Progenitor cell of endocrine pancreas (in vitro differentiated cells): ENCODE measurements around the gene BCAS3. TPM values are rescaled to one million over a fixed set of nuclear protein-coding genes. Genes with fewer than 3 reads are reported as not detected.

ENCODE experiments used
- DNase-seq: peaks from one replicate; pipeline ENCODE4 v3.0.0; 2021; ENCODE audit warnings: low spot score; ENCODE audit not compliant: unreplicated experiment
- H3K27ac Mint-ChIP-seq: 2 replicates; pipeline ENCODE4 v1.8.0; 2021; ENCODE audit warnings: mild to moderate bottlenecking, moderate library complexity, mixed read lengths
- H3K27me3 Mint-ChIP-seq: 2 replicates; pipeline ENCODE4 v1.8.0; 2021; ENCODE audit warnings: mixed read lengths
- H3K36me3 Mint-ChIP-seq: 2 replicates; pipeline ENCODE4 v1.8.0; 2022; ENCODE audit warnings: mixed read lengths; ENCODE audit not compliant: insufficient read depth
- H3K4me1 Mint-ChIP-seq: 2 replicates; pipeline ENCODE4 v1.8.0; 2021; ENCODE audit warnings: low read depth, mixed read lengths
- H3K4me3 Mint-ChIP-seq: 2 replicates; pipeline ENCODE4 v1.8.0; 2021; ENCODE audit warnings: low read depth, mild to moderate bottlenecking, moderate library complexity, mixed read lengths
- H3K9me3 Mint-ChIP-seq: 2 replicates; pipeline ENCODE4 v1.8.0; 2021; ENCODE audit warnings: low read depth, mixed read lengths
- total RNA-seq: library from RNA; stranded (reverse); gene quantifications from 2 replicates; pipeline ENCODE4 v1.2.1, GENCODE V29; 2021
- TF ChIP-seq, protein P1 (sequence below): fragments of 200-600 bp; sonication (generic); IDR thresholded peaks from one replicate; pipeline ENCODE4 v1.5.0; 2021; ENCODE audit warnings: antibody characterized with exemption, mild to moderate bottlenecking; ENCODE audit not compliant: unreplicated experiment

BCAS3 gene
- total RNA-seq, 1 donor from 2014 or later: 36.1 TPM

DNA sequence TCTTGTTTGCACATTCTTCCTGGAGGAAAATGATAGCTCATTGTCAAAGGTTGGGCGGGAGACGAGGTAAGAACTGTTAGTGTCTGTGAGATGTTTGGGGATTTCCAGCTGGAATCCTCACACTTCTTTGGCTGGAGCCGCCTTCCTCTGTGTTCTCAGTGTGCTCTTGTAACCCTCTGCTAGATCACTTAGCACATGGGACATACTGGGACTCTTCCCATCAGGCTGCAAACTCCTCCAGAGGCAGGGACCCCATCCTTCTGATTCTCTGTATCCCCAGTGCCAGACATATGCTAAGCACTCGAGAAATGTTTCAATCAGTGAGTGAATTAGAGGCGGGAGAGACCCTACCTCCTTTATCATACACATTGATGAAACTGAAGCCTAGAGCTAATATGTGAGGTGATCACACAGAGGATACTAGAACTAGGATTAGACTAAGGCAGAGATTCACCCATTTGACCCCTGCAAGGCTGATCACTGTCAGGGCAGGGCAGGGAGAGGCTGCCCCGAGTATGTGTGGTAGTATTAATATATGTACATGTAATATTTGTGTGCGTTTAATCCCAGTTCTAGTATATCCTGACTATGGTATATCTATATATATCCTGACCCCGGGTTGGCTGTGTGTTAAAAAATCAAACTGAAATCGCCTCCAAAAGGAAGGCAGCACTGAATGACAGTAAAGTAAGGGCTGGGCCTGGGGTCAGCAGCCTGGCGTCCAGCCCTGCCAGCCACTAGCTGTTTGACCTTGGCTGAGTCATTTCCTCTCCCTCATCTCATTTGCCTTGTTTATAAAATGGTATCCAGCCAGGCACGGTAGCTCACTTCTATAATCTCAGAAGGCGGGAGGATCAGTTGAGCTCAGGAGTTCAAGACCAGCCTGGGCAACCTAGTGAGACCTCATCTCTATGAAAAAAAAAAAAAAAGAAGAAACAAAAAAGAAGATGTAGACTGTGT is 646.5 kb downstream of the BCAS3 start:
- peaks cover 36% of the 10 kb centered on the region for H3K27me3 Mint-ChIP-seq
- H3K36me3 Mint-ChIP-seq: no peaks in the 10 kb centered on the region
- H3K4me1 Mint-ChIP-seq: peaks cover 5% of the 10 kb centered on the region
- DNase-seq: no peak
- H3K9me3 Mint-ChIP-seq: no peaks in the 10 kb centered on the region
- TF ChIP-seq, protein P1, sequence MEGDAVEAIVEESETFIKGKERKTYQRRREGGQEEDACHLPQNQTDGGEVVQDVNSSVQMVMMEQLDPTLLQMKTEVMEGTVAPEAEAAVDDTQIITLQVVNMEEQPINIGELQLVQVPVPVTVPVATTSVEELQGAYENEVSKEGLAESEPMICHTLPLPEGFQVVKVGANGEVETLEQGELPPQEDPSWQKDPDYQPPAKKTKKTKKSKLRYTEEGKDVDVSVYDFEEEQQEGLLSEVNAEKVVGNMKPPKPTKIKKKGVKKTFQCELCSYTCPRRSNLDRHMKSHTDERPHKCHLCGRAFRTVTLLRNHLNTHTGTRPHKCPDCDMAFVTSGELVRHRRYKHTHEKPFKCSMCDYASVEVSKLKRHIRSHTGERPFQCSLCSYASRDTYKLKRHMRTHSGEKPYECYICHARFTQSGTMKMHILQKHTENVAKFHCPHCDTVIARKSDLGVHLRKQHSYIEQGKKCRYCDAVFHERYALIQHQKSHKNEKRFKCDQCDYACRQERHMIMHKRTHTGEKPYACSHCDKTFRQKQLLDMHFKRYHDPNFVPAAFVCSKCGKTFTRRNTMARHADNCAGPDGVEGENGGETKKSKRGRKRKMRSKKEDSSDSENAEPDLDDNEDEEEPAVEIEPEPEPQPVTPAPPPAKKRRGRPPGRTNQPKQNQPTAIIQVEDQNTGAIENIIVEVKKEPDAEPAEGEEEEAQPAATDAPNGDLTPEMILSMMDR: no peak
- H3K27ac Mint-ChIP-seq: no peak overlapping the region
- H3K4me3 Mint-ChIP-seq: no peak overlapping the region

DNA sequence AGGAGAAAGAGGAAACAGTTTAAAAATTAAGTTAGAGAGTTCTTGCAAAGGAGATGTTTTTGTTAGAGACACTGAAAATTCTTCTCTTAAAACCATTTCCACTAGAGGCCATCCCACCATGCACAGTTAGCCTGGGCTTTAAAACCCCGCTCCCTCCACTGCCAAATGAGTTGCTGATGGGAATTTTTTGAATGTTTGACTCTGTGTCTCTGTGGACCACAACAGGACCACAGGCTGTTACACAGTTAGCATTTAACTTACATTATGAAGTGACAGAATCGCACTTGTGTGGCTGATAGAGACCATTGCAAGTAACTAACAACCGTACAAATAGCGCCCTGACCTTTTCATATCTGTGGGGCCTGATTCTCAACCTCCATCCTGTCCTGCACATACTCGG is 647.3 kb downstream of the BCAS3 start:
- H3K4me1 Mint-ChIP-seq: peaks cover 5% of the 10 kb centered on the region
- no peaks in the 10 kb centered on the region for H3K9me3 Mint-ChIP-seq
- no peak overlapping the region for H3K4me3 Mint-ChIP-seq
- no peak for DNase-seq
- TF ChIP-seq, protein P1: no peak
- no peak overlapping the region for H3K27ac Mint-ChIP-seq
- H3K36me3 Mint-ChIP-seq: no peaks in the 10 kb centered on the region
- H3K27me3 Mint-ChIP-seq: peaks cover 36% of the 10 kb centered on the region

DNA sequence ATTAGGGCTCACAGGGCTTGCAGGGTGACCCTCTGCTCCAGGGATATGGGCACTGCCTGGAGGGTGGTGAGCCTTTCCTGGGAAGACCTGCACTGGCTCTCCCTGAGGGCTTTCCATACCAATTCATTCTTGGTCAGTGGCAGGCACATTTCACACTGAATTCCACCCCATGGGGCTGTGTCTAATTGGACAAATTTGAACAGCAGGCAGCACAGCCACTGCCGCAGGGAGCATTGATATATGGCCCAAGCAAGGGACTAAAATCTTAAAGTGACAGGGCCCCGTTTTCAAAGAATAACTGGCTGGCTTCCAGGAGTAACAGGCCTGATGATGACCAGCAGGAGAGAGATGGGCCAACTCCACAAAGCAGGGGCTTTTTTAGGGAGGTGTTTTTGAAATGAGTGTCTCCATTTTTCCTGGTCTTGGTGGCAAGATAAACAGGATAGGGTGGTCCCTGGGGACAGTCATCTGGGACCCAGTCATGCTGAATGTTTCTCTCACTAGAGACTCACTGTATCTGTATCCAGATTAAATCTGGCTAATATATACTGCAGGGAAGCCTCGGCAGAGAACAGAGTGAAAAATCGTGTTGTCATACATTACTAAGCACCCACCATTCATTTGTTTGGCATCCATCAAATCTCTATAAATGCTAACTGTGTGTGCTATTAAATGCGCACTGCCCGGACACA is 647.9 kb downstream of the BCAS3 start:
- Mint-ChIP-seq H3K27me3 (peaks cover 36% of the 10 kb centered on the region), H3K27ac (no peak overlapping the region), H3K4me3 (no peak overlapping the region), H3K9me3 (no peaks in the 10 kb centered on the region), H3K36me3 (no peaks in the 10 kb centered on the region), H3K4me1 (peaks cover 5% of the 10 kb centered on the region)
- TF ChIP-seq, protein P1: no peak
- DNase-seq: no peak

DNA sequence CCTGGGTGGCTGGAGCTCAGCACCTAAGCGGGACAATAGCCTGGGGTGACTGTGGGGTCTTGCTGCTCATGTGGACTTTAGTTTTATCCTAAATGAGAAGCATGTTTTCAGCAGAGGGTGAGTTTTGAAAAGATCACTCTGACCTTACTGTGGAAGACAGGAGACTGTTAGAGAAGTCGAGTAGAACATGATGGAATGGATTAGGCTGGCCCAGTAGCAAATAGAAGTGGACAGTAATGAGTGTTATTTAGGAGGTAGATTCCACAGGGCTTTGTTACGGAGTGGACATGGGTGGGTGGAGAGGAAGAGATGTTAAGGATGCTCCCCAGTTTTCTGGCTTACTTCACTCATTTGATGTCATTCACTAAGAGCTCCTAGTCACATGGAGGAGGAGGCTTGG is 648.7 kb downstream of the BCAS3 start:
- no peak overlapping the region for H3K27ac Mint-ChIP-seq
- TF ChIP-seq, protein P1: no peak
- peaks cover 42% of the 10 kb centered on the region for H3K27me3 Mint-ChIP-seq
- H3K36me3 Mint-ChIP-seq: no peaks in the 10 kb centered on the region
- H3K4me3 Mint-ChIP-seq: no peak overlapping the region
- H3K9me3 Mint-ChIP-seq: no peaks in the 10 kb centered on the region
- no peak for DNase-seq
- H3K4me1 Mint-ChIP-seq: peaks cover 5% of the 10 kb centered on the region

DNA sequence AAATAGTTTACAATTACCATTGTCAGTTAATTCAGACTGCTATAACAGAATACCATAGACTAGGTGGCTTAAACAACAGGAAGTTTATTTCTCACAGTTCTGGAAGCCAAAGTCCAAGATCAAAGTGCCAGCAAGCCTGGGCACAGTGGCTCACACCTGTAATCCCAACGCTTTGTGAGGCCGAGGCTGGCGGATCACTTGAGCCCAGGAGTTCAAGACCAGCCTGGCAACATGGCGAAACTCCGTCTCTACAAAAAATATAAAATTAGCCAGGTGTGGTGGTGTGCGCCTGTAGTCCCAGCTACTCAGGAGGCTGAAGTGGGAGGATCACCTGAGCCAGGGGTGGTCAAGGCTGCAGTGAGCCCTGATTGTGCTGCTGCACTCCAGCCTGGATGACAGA is 650.7 kb downstream of the BCAS3 start:
- peaks cover 5% of the 10 kb centered on the region for H3K4me1 Mint-ChIP-seq
- TF ChIP-seq, protein P1: no peak

More for the DNA sequence above, 650.7 kb downstream of the BCAS3 start:
- peaks cover 37% of the 10 kb centered on the region for H3K27me3 Mint-ChIP-seq
- no peak overlapping the region for H3K27ac Mint-ChIP-seq
- DNase-seq: no peak
- no peak overlapping the region for H3K4me3 Mint-ChIP-seq
- H3K9me3 Mint-ChIP-seq: no peaks in the 10 kb centered on the region
- no peaks in the 10 kb centered on the region for H3K36me3 Mint-ChIP-seq
